HEK293T (cell line): ENCODE measurements around the gene SEPTIN5.

ENCODE experiments used
- BHLHE40 ChIP-seq: fragments of 450-650 bp; IDR thresholded peaks from 2 replicates; pipeline ENCODE4 v1.6.1; 2016; ENCODE audit warnings: mild to moderate bottlenecking, moderate library complexity, borderline replicate concordance
- FOXK2 ChIP-seq: fragments of 450-650 bp; IDR thresholded peaks from 2 replicates; pipeline ENCODE4 v1.6.1; 2016; ENCODE audit warnings: mild to moderate bottlenecking
- LEF1 ChIP-seq: fragments of 450-650 bp; IDR thresholded peaks from 2 replicates; pipeline ENCODE4 v1.6.1; 2017; ENCODE audit warnings: mild to moderate bottlenecking, borderline replicate concordance
- ZNF384 ChIP-seq: fragments of 450-650 bp; IDR thresholded peaks from 2 replicates; pipeline ENCODE4 v1.6.1; 2016

DNA sequence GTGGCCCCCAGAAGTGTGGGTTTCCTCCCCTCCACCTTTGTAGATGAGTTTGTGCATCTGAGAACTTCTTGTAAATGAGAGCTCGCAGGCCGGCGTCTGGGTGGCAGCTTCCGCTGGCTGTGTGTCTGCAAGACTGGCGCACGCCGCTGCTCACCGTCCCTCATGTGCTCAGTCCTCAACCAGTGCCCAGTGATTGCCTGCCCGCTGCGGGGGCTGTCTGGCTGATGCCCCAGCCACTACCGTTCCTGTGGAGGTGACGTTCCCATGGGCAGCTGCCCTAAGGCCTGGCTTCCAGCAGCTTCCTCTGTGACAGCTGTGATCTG is 55.1 kb downstream of the SEPTIN5 start:
- TF ChIP-seq BHLHE40 (no peak), ZNF384 (no peak), LEF1 (no peak), FOXK2 (no peak)
